Neural progenitor cell (in vitro differentiated cells): Measurements from ENCODE around the gene FKBP1A. TPM values are rescaled to one million over a fixed set of nuclear protein-coding genes. Genes with fewer than 3 reads are reported as not detected.

Source experiments
- DNase-seq: peaks from one replicate; pipeline ENCODE4 v3.0.0-alpha.2; 2016; ENCODE audit warnings: low spot score
- H2AFZ ChIP-seq: fragments of 200-600 bp; sonication (generic); replicated peaks from 2 replicates; pipeline ENCODE4 v1.6.1; 2016; ENCODE audit warnings: antibody characterized with exemption
- H3F3A ChIP-seq: fragments of 200-600 bp; sonication (generic); 2 replicates; pipeline ENCODE4 v1.6.1; 2016; ENCODE audit warnings: antibody characterized with exemption, low read depth
- H3K27ac ChIP-seq: fragments of 200-600 bp; sonication (generic); 2 replicates; pipeline ENCODE4 v1.5.1; 2016; ENCODE audit warnings: mild to moderate bottlenecking
- H3K27me3 ChIP-seq: fragments of 200-600 bp; sonication (generic); 2 replicates; pipeline ENCODE4 v1.6.1; 2016; ENCODE audit warnings: mild to moderate bottlenecking, moderate library complexity
- H3K36me3 ChIP-seq: fragments of 200-600 bp; sonication (generic); 2 replicates; pipeline ENCODE4 v1.5.1; 2016
- H3K4me1 ChIP-seq: fragments of 200-600 bp; sonication (generic); 2 replicates; pipeline ENCODE4 v1.6.1; 2016; ENCODE audit warnings: mixed run types
- H3K4me2 ChIP-seq: fragments of 200-600 bp; sonication (generic); 2 replicates; pipeline ENCODE4 v1.6.1; 2016
- H3K4me3 ChIP-seq: fragments of 200-600 bp; sonication (generic); 2 replicates; pipeline ENCODE4 v1.5.1; 2016
- H3K79me2 ChIP-seq: fragments of 200-600 bp; sonication (generic); 2 replicates; pipeline ENCODE4 v1.6.1; 2016; ENCODE audit warnings: low read depth
- H3K9ac ChIP-seq: fragments of 200-600 bp; sonication (generic); 2 replicates; pipeline ENCODE4 v1.6.1; 2016
- H3K9me3 ChIP-seq: fragments of 200-600 bp; sonication (generic); 2 replicates; pipeline ENCODE4 v1.5.1; 2016; ENCODE audit warnings: low read depth
- H4K20me1 ChIP-seq: fragments of 200-600 bp; sonication (generic); 2 replicates; pipeline ENCODE4 v1.6.1; 2016; ENCODE audit warnings: low read depth
- H3K27ac Mint-ChIP-seq: 3 replicates; pipeline ENCODE4 v1.8.0; 2021; ENCODE audit warnings: mixed read lengths
- H3K27me3 Mint-ChIP-seq: 2 replicates; pipeline ENCODE4 v1.8.0; 2022; ENCODE audit warnings: low read depth, mild to moderate bottlenecking, inconsistent platforms, moderate library complexity, mixed read lengths; ENCODE audit not compliant: insufficient read depth
- H3K36me3 Mint-ChIP-seq: 3 replicates; pipeline ENCODE4 v1.8.0; 2021; ENCODE audit warnings: mixed read lengths
- H3K4me1 Mint-ChIP-seq: 3 replicates; pipeline ENCODE4 v1.8.0; 2021; ENCODE audit warnings: mixed read lengths
- H3K4me3 Mint-ChIP-seq: 3 replicates; pipeline ENCODE4 v1.8.0; 2021; ENCODE audit warnings: mild to moderate bottlenecking, moderate library complexity, mixed read lengths
- H3K9me3 Mint-ChIP-seq: 3 replicates; pipeline ENCODE4 v1.8.0; 2020; ENCODE audit warnings: mixed read lengths
- EZH2 ChIP-seq: fragments of 200-600 bp; sonication (generic); IDR thresholded peaks from 2 replicates; pipeline ENCODE4 v1.6.1; 2017; ENCODE audit warnings: antibody characterized with exemption, mild to moderate bottlenecking, moderate library complexity
- EZH2phosphoT487 ChIP-seq: fragments of 200-600 bp; sonication (generic); IDR thresholded peaks from 2 replicates; pipeline ENCODE4 v1.6.1; 2017; ENCODE audit warnings: antibody characterized with exemption
- total RNA-seq: library from RNA; depleted of rRNA; stranded (reverse); fragments of >200 nt; gene quantifications from 2 replicates; pipeline ENCODE4 v1.2.3, GENCODE V29; 2015; ENCODE audit warnings: low replicate concordance
- TF ChIP-seq, protein P1 (sequence below): fragments of 200-600 bp; sonication (generic); IDR thresholded peaks from 2 replicates; pipeline ENCODE4 v1.5.1; 2017; ENCODE audit warnings: antibody characterized with exemption, mild to moderate bottlenecking

FKBP1A gene
- total RNA-seq, 1 donor from 2014 or later: 128 TPM

DNA sequence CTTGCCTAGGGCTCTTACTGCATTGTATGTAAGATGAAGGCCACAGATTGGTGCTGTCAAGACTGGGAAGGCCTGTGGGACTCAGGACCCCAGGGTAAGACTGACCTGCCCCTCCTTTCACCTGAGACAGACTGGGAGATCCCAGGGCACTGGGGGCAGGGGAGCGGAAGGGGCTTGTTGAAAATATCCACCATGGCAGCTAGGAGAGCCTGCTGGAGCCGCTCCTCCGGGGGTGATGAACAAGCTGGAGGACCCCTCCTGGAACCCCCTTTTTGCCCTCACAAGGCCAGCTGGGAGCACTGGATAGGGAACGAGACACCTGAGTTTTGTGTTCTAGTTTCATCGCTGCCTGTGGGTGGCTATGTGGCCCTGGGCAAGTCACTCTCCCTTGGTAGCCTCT lies 54.8 kb downstream of the FKBP1A start:
- Mint-ChIP-seq H3K4me1 (no peaks in the 10 kb centered on the region), H3K27ac (no peak overlapping the region), H3K27me3 (no peaks in the 10 kb centered on the region), H3K4me3 (no peak overlapping the region), H3K9me3 (no peaks in the 10 kb centered on the region), H3K36me3 (peaks cover 5% of the 10 kb centered on the region)
- Histone ChIP-seq H3F3A (no peaks in the 10 kb centered on the region), H3K4me1 (no peaks in the 10 kb centered on the region), H3K4me2 (no peak overlapping the region), H2AFZ (no peak overlapping the region), H3K36me3 (no peaks in the 10 kb centered on the region), H3K79me2 (no peaks in the 10 kb centered on the region), H3K27ac (no peak overlapping the region), H4K20me1 (peaks cover 26% of the 10 kb centered on the region), H3K9ac (no peak overlapping the region), H3K27me3 (no peaks in the 10 kb centered on the region), H3K9me3 (no peaks in the 10 kb centered on the region), H3K4me3 (no peak overlapping the region)
- DNase-seq: no peak
- TF ChIP-seq, protein P1, sequence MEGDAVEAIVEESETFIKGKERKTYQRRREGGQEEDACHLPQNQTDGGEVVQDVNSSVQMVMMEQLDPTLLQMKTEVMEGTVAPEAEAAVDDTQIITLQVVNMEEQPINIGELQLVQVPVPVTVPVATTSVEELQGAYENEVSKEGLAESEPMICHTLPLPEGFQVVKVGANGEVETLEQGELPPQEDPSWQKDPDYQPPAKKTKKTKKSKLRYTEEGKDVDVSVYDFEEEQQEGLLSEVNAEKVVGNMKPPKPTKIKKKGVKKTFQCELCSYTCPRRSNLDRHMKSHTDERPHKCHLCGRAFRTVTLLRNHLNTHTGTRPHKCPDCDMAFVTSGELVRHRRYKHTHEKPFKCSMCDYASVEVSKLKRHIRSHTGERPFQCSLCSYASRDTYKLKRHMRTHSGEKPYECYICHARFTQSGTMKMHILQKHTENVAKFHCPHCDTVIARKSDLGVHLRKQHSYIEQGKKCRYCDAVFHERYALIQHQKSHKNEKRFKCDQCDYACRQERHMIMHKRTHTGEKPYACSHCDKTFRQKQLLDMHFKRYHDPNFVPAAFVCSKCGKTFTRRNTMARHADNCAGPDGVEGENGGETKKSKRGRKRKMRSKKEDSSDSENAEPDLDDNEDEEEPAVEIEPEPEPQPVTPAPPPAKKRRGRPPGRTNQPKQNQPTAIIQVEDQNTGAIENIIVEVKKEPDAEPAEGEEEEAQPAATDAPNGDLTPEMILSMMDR: no peak
- TF ChIP-seq EZH2 (no peak), EZH2phosphoT487 (no peak)

DNA sequence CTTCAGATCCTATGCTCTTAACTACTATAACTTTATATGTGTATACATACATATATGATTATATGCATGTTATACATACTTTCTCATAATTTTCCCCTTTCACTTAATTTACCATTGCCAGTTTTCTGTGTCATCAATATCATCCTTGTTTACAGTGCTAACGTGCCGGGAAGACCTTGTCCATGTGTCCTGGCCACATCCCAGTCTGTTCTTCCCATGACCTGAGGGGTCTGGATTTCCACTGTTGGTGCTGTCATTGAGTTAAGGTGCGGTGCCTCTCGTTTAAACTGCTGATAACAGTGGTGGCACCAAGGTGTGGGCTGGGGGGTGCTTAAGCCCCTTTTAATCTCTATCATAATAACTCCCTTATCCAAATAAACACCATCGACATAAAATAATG lies 55.4 kb downstream of the FKBP1A start:
- no peak for DNase-seq
- Mint-ChIP-seq H3K4me3 (no peak overlapping the region), H3K9me3 (no peaks in the 10 kb centered on the region), H3K27ac (no peak overlapping the region), H3K36me3 (peaks cover 9% of the 10 kb centered on the region), H3K4me1 (no peaks in the 10 kb centered on the region), H3K27me3 (no peaks in the 10 kb centered on the region)
- Histone ChIP-seq H3K27me3 (no peaks in the 10 kb centered on the region), H2AFZ (no peak overlapping the region), H3K4me1 (no peaks in the 10 kb centered on the region), H3K79me2 (peaks cover 4% of the 10 kb centered on the region), H3K9ac (no peak overlapping the region), H3K9me3 (no peaks in the 10 kb centered on the region), H3K27ac (no peak overlapping the region), H3K4me3 (no peak overlapping the region), H3K36me3 (no peaks in the 10 kb centered on the region), H4K20me1 (peaks cover 29% of the 10 kb centered on the region), H3K4me2 (no peak overlapping the region), H3F3A (no peaks in the 10 kb centered on the region)
- TF ChIP-seq EZH2phosphoT487 (no peak), EZH2 (no peak)
- TF ChIP-seq, protein P1: no peak

DNA sequence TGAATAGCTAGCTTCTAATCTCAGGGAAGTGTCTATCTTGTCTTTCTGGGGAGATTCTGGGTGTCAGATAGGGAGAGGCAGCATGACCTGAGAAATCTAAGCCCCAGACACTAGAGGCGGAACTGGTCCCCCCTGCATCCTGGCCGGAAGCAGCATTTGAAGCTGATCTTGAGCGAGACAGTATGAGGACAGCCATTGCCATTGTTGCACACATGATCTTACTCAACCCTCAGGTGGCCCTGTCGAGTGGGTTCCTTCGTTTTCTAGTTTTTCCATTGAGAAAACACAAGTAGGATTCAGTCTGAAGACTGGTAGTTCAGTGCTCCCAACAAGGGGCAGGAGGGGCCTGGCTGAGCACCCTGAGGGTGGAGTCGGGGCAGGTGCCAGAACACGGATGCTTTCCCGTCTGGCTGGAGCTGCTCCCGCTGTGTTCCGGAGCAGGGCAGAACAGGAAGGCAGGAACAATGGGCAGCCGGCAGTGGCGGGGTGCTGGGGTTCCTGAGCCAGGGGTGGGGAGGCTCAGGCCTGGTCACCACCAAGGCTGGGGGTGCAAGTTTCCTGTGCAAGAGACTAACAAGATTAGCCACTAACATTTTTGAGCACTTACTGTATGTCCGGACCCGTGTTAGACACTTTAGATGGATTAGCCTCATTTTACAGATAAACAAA lies 56.0 kb downstream of the FKBP1A start:
- Mint-ChIP-seq H3K4me1 (no peaks in the 10 kb centered on the region), H3K9me3 (no peaks in the 10 kb centered on the region), H3K4me3 (no peak overlapping the region), H3K36me3 (peaks cover 9% of the 10 kb centered on the region), H3K27ac (no peak overlapping the region), H3K27me3 (no peaks in the 10 kb centered on the region)
- no peak for DNase-seq
- H3K9ac ChIP-seq: no peak overlapping the region
- H4K20me1 ChIP-seq: peaks cover 35% of the 10 kb centered on the region
- no peaks in the 10 kb centered on the region for H3F3A ChIP-seq
- H3K4me2 ChIP-seq: no peak overlapping the region
- H3K27me3 ChIP-seq: no peaks in the 10 kb centered on the region
- H3K27ac ChIP-seq: no peak overlapping the region
- no peaks in the 10 kb centered on the region for H3K9me3 ChIP-seq
- no peaks in the 10 kb centered on the region for H3K4me1 ChIP-seq
- no peak overlapping the region for H2AFZ ChIP-seq
- no peaks in the 10 kb centered on the region for H3K36me3 ChIP-seq
- H3K79me2 ChIP-seq: peaks cover 8% of the 10 kb centered on the region
- no peak overlapping the region for H3K4me3 ChIP-seq
- TF ChIP-seq EZH2 (no peak), EZH2phosphoT487 (no peak)
- TF ChIP-seq, protein P1: no peak
